ENCODE data around the gene BLMH. TPM values are rescaled to one million over a fixed set of nuclear protein-coding genes. Genes with fewer than 3 reads are reported as not detected.
"Not testable (repeated sequence)": the region's sequence is repeated elsewhere in the genome, so short reads cannot be mapped to it uniquely, and the experiment has no call there.

The BLMH gene
- total RNA-seq, 1 experiment from 2014 or later: 47.0 TPM

DNA sequence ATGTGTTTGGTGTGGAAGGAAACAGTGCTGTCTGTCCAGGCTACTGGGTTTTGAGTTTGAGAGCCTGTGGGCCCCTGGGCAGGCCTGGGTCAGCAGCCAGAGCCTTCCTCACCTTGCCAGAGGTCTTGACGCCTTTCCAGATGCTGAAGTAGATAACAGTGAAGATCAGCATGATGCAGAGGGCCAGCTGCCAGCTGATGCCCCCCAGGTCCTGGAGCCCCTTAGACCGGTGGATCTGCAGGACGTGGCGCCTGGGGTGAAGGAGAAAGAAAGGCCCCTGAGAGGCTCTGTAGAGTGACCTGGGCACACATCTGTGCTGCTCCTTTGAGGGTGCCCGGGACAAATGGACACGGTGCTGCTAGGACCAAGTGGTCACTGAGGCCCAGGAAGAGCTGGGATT lies 74.7 kb downstream of the BLMH start:
- DNase-seq (ENCODE audit: low spot score): no peak
- in situ Hi-C loops (cut with HindIII; ENCODE audit: low sequenced_read_pairs): no loop called here

DNA sequence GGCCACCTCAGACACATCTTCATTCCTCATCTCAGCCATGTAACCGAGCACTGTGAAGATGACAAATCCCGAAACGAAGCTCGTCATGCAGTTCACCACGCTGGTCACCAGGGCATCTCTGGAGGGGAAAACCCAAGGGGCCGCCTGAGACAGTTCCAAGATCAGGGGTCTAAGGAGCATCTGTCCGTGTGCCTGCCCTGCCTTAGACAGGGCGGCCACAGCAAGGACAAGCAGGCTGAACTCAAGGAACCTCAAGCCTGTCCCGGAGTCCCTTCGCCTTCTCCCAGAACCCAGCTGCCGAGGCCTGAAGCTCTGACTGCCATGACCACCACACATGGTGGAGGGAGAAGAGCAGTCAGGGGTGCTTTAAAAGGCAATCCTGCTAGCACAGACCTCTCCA lies 79.0 kb downstream of the BLMH start:
- in situ Hi-C loops (cut with HindIII; ENCODE audit: low sequenced_read_pairs): no loop called here

DNA sequence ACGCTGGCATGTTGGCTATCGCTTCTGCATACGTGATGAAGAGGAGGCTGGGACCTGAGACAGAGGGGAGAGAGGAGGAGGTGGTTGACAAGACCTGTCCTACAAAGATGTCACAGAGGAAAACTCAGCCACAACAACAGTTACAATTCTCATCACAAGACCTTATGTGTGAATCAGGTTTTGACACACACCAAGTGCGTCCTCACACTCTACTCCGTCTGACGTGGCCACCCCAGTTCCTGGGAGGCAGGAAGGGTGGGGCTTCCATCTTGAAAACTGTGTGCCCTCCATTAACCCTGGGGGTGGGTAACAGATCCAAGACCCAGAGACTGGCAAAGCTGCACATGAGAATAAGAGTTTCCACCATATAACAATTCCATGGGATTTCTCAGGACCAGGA lies 80.4 kb downstream of the BLMH start:
- DNase-seq (ENCODE audit: low spot score): no peak
- in situ Hi-C loops (cut with HindIII; ENCODE audit: low sequenced_read_pairs): no loop called here

More for the DNA sequence above, 79.0 kb downstream of the BLMH start:
- DNase-seq (ENCODE audit: low spot score): no peak

DNA sequence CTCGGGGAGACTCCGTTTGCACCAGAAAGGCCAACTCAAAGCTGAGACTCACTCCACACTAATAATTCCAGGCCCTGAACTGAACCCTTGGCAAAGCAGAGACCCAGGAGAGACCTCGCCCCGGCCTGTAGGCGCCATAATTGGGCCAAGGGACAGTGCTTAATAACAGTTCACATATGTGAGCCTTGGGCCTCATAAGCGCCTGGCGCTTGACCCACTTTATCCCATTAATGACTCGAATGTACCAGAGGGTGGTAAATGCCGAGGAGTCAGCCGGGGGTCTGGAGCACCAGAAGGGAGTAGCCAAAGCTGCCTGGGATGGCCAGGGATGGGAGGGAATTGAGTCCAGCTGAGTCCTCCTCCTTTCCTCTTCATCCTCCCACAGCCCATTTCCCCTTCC lies 80.8 kb downstream of the BLMH start:
- no peak for DNase-seq (ENCODE audit: low spot score)
- in situ Hi-C loops (cut with HindIII; ENCODE audit: low sequenced_read_pairs): no loop called here

DNA sequence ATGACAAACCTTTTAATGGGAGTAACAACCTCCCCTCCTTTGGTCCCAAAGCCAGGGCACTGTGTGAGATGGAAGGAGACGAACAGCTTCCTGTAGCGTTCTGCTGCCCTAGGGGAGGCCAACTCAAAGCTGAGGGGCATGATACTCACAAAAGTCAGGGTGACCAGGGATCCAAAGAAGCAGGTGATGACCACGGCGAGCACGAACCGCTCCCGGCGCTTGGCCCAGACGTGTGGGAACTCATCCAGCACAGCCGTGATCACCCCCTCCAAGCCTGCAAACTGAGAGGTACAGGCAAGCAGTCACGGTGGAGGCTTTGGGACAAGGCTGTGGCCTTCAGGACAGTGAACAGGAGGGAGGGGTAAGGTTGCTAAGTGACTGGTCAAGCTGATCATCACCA lies 81.4 kb downstream of the BLMH start:
- in situ Hi-C loops (cut with HindIII; ENCODE audit: low sequenced_read_pairs): no loop called here
- no peak for DNase-seq (ENCODE audit: low spot score)

DNA sequence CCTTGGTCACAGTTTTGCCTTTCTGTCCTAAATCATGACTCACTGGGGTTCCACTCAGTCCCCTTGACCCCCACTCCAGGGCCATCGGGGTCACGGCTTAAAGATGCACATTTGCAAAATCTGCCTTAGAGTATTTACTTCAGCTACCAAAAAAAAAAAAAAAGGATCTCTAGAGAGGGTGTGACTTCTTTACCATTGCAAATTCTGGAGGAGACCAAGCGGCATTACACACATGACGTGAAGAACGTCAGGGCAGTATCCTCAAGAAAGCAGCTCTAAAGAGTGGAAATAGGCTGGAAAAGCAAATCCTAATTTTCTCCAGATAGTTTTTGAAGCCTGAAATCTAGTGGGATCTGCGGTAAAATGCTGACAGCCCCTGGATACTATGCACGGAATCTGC lies 81.8 kb downstream of the BLMH start:
- in situ Hi-C loops (cut with HindIII; ENCODE audit: low sequenced_read_pairs): no loop called here
- DNase-seq (ENCODE audit: low spot score): no peak

DNA sequence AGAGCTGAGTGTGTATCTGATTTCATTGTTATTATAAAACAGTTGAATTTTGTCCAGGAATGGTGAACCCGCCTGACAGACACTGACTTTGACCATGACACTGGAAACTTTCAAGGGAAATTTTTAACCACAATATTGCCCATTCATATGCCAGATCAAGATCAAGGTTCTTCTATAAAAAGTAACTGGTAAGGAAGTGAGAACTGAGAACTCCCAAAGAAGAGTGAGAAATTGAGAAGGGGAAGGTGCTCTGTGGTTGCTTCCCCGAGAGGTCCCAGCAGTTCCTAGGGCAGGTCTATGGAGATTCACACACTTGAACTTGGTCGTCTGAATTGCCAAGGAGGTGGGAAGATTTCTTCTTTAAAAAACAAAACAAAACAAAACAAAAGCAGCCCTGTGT lies 83.5 kb downstream of the BLMH start:
- in situ Hi-C loops (cut with HindIII; ENCODE audit: low sequenced_read_pairs): no loop called here
- DNase-seq (ENCODE audit: low spot score): no peak

DNA sequence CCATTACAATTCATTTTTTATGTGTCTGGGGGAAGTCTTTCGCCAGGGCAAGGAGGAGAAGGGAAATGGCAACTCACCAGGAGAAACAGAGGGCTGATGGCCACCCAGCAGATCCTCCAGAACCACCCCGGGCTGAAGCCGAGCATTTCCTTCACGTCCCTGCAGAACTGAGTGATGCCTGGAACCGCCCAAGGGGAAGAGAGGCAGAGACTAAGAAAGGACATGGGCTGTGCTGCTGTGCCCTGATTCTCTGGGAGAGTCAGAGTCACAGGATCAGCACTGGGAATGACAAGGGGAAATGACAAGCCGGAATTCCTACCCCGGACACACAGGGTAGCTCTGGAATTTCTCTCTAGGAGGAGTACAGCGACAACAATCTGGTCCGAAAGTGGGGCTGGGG lies 84.1 kb downstream of the BLMH start:
- DNase-seq (ENCODE audit: low spot score): no peak
- in situ Hi-C loops (cut with HindIII; ENCODE audit: low sequenced_read_pairs): no loop called here

DNA sequence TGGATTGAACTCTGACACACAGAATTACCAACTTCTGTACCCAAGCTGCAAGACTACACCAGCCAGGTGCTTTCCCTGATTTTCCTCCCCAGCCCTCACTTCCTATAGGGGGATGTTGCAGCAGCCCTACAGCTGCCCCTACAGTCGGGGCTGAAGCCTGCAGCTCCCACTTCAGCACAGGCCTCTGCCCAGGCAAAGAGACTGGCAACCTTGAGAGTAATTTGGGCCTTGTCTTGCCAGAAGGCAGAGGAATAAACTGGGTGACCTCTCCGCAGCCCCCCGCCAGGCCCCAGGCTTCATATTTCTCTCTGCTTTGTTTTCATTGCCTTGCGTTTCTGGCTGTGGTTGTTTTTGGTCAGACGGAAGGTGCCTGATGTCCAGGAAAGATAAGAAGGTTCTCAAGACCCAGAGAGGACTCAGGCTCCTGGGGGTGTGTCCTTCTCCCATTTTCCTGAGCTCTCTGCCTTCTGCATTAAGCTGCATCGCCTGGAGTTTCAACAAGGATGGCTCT lies 88.2 kb downstream of the BLMH start:
- DNase-seq (ENCODE audit: low spot score): no peak
- in situ Hi-C loops (cut with HindIII; ENCODE audit: low sequenced_read_pairs): no loop called here

DNA sequence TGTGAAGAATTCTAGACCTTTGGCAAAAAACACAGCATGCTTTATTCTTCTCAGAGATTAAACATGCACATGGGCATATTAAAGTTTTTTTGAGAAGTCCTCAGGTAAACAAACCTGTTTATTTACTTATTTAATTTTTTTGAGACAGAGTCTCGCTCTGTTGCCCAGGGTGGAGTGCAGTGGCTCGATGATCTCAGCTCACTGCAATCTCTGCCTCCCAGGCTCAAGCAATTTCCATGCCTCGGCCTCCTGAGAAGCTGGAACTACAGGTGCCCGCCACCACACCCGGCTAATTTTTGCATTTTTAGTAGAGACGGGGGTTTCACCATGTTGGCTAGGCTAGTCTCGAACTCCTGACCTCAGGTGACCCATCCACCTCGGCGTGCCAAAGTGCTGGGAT lies 91.1 kb downstream of the BLMH start:
- in situ Hi-C loops (cut with HindIII; ENCODE audit: low sequenced_read_pairs); DNase-seq (ENCODE audit: low spot score): not testable (repeated sequence)

DNA sequence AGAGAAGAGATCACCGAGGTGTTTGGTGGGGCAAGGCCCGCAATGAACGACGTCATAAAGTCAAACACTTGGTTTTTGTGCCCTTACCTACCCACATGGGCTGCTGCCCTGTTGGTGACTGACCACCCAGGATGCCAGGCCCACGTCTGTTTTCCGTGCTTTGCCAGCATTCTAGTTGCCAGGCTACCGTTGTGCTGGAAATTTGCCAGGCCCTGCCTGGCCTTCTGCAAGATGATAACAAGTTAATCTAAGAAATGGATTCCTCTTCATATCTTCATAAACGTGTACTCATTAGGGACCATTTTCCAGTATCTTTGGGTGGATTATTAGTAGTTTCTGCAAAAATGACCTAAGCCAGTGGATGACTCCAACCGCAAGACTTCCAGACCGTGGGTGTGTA lies 91.6 kb downstream of the BLMH start:
- in situ Hi-C loops (cut with HindIII; ENCODE audit: low sequenced_read_pairs): no loop called here
- no peak for DNase-seq (ENCODE audit: low spot score)

DNA sequence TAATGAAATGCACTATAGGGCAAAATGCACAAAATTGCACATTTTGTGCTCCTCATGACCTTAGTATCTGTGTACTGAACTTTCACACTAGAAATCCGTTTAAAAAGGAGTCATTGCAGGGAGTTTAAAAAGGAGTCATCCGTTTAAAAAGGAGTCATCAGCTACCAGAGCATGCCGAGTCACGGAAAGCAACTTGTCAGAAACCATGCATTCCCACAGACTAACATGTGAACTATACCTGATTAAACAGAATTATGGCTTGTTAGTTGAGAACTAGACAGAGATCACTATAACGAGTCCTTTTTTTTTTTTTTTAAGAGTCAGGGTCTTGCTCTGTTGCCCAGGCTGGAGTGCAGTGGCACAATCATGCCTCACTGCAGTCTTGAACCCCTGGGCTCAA lies 92.1 kb downstream of the BLMH start:
- in situ Hi-C loops (cut with HindIII; ENCODE audit: low sequenced_read_pairs): no loop called here

More for the DNA sequence above, 92.1 kb downstream of the BLMH start:
- DNase-seq (ENCODE audit: low spot score): no peak

Other genes starting within 250 kb of the BLMH start
- gene NSRP1, start 175.1 kb downstream of the BLMH start, total RNA-seq (2014; rRNA removed; shearing (Covaris generic)): 0.98 and 6.1 TPM in 2 replicates
- gene SLC6A4, start 56.2 kb downstream of the BLMH start, total RNA-seq (2014; rRNA removed; shearing (Covaris generic)): not detected in 2 replicates
- gene TMIGD1, start 42.1 kb upstream of the BLMH start, total RNA-seq (2014; rRNA removed; shearing (Covaris generic)): not detected in 2 replicates
- gene CPD, start 87.0 kb upstream of the BLMH start, total RNA-seq (2014; rRNA removed; shearing (Covaris generic)): 18.5 and 38.6 TPM in 2 replicates
- 16.5 and 33.9 TPM in 2 replicates for gene GOSR1, start 185.5 kb upstream of the BLMH start, total RNA-seq (2014; rRNA removed; shearing (Covaris generic))